Fibroblast of lung (primary cell): ENCODE measurements around the gene IFNL1. TPM values are rescaled to one million over a fixed set of nuclear protein-coding genes. Genes with fewer than 3 reads are reported as not detected.

Experiments used
- DNase-seq, 2 donors: peaks; one replicate each; pipeline versions ENCODE4 v3.0.0 to v3.0.0-alpha.2; 2010; ENCODE audit warnings: low read depth in 2 of 2
- H2AFZ ChIP-seq: 2 replicates; pipeline ENCODE4 v1.5.1; 2012; ENCODE audit warnings: low read length, control low read depth, inconsistent platforms
- H3K27ac ChIP-seq: 2 replicates; pipeline ENCODE4 v1.5.1; 2011; ENCODE audit warnings: low read length, control low read depth; ENCODE audit not compliant: insufficient read depth
- H3K27me3 ChIP-seq: 2 replicates; pipeline ENCODE4 v1.5.1; 2011; ENCODE audit warnings: mild to moderate bottlenecking, low read length; ENCODE audit not compliant: control insufficient read depth, insufficient read depth
- H3K36me3 ChIP-seq: 2 replicates; pipeline ENCODE4 v1.5.1; 2011; ENCODE audit warnings: low read length; ENCODE audit not compliant: control insufficient read depth, insufficient read depth
- H3K4me1 ChIP-seq: 2 replicates; pipeline ENCODE4 v1.5.1; 2011; ENCODE audit warnings: low read length; ENCODE audit not compliant: control insufficient read depth, insufficient read depth; ENCODE audit errors: extremely low read depth
- H3K4me2 ChIP-seq: 2 replicates; pipeline ENCODE4 v1.5.1; 2011; ENCODE audit warnings: low read length, control low read depth; ENCODE audit not compliant: insufficient read depth; ENCODE audit errors: extremely low read depth
- H3K4me3 ChIP-seq, 4 experiments: fragments of 200-600 bp in 1 of 4; sonication (generic) in 1 of 4; replicated peaks in 1 of 4; 2 replicates each; pipeline ENCODE4 v1.5.1; 2011 to 2016; ENCODE audit warnings: low read length in 4 of 4, low read depth in 3 of 4, mild to moderate bottlenecking in 3 of 4, control low read depth in 2 of 4, inconsistent platforms in 1 of 4, mixed read lengths in 1 of 4; ENCODE audit not compliant: insufficient read depth in 1 of 4; ENCODE audit errors: control extremely low read depth in 1 of 4
- H3K79me2 ChIP-seq: 2 replicates; pipeline ENCODE4 v1.5.1; 2012; ENCODE audit warnings: mild to moderate bottlenecking, low read length, inconsistent platforms; ENCODE audit not compliant: control insufficient read depth, insufficient read depth
- H3K9ac ChIP-seq: 2 replicates; pipeline ENCODE4 v1.5.1; 2011; ENCODE audit warnings: mild to moderate bottlenecking, low read length, control low read depth; ENCODE audit not compliant: insufficient read depth
- H3K9me3 ChIP-seq: 2 replicates; pipeline ENCODE4 v1.5.1; 2012; ENCODE audit warnings: low read depth, low read length; ENCODE audit not compliant: control insufficient read depth, insufficient read depth
- H4K20me1 ChIP-seq: 2 replicates; pipeline ENCODE4 v1.5.1; 2011; ENCODE audit warnings: low read length; ENCODE audit not compliant: control insufficient read depth, insufficient read depth; ENCODE audit errors: extremely low read depth
- EZH2 ChIP-seq: IDR thresholded peaks from 2 replicates; pipeline ENCODE4 v1.5.1; 2012; ENCODE audit warnings: low read length, control low read depth, mild to moderate bottlenecking; ENCODE audit errors: missing control alignments
- polyA plus RNA-seq, 2 donors: library from polyadenylated mRNA; depleted of rRNA in 1 of 2; stranded (reverse) in 1 of 2; unstranded in 1 of 2; fragments of >200 nt; gene quantifications; 2 replicates each; pipeline ENCODE4 v1.2.1, GENCODE V29; 2011 to 2012; ENCODE audit warnings: missing spikeins in 1 of 2
- total RNA-seq: library from RNA; depleted of rRNA; stranded (reverse); fragments of >200 nt; gene quantifications from 2 replicates; pipeline ENCODE4 v1.2.1, GENCODE V29; 2014
- TF ChIP-seq, protein P1 (sequence below), 2 donors: IDR thresholded peaks in 1 of 2; conservative IDR thresholded peaks in 1 of 2; 1 replicate in 1 of 2; 2 replicates in 1 of 2; pipeline ENCODE4 v1.5.1; 2011 to 2012; ENCODE audit warnings: low read length in 2 of 2, control low read depth in 1 of 2, inconsistent platforms in 1 of 2, low read depth in 1 of 2, mild to moderate bottlenecking in 1 of 2

Gene IFNL1
- total and polyA plus RNA-seq, 2 donors (not counting 1 experiment from before 2014, with no cell fraction given) = not detected

DNA sequence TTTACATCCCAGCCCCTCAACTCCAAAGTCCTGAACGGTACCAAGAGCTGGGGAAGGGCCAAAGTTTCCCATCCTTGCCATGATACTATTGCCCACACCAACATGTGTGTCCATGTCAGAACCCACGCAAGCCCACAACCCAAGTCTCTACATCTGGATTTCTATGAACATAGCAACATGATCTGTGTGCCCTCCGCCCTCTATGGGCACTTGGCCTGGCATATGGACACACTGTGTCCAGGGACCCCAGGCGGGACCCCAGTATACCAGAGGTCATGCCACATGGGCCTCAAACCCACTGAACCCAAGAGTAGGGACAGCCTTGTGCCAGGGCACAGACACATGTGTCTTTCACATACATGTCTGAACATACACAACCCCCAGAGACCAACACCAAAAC is 22.5 kb downstream of the IFNL1 start:
- Histone ChIP-seq H3K27me3 (peaks cover 18% of the 10 kb centered on the region), H4K20me1 (no peaks in the 10 kb centered on the region), H3K27ac (no peak overlapping the region), H3K4me2 (no peak overlapping the region), H3K4me3 (no peak overlapping the region), H3K36me3 (no peaks in the 10 kb centered on the region), H3K79me2 (no peaks in the 10 kb centered on the region), H2AFZ (no peak overlapping the region), H3K9me3 (no peaks in the 10 kb centered on the region), H3K9ac (no peak overlapping the region), H3K4me1 (no peaks in the 10 kb centered on the region)
- TF ChIP-seq, protein P1, sequence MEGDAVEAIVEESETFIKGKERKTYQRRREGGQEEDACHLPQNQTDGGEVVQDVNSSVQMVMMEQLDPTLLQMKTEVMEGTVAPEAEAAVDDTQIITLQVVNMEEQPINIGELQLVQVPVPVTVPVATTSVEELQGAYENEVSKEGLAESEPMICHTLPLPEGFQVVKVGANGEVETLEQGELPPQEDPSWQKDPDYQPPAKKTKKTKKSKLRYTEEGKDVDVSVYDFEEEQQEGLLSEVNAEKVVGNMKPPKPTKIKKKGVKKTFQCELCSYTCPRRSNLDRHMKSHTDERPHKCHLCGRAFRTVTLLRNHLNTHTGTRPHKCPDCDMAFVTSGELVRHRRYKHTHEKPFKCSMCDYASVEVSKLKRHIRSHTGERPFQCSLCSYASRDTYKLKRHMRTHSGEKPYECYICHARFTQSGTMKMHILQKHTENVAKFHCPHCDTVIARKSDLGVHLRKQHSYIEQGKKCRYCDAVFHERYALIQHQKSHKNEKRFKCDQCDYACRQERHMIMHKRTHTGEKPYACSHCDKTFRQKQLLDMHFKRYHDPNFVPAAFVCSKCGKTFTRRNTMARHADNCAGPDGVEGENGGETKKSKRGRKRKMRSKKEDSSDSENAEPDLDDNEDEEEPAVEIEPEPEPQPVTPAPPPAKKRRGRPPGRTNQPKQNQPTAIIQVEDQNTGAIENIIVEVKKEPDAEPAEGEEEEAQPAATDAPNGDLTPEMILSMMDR (conservative IDR thresholded peaks at IDR 0.05 in 1 of 2, IDR thresholded peaks at IDR 0.05 in 1 of 2; ENCODE audit: low read depth in 1 of 2, low read length in 2 of 2) = no peak
- TF ChIP-seq EZH2 = no peak
- no peak for DNase-seq

DNA sequence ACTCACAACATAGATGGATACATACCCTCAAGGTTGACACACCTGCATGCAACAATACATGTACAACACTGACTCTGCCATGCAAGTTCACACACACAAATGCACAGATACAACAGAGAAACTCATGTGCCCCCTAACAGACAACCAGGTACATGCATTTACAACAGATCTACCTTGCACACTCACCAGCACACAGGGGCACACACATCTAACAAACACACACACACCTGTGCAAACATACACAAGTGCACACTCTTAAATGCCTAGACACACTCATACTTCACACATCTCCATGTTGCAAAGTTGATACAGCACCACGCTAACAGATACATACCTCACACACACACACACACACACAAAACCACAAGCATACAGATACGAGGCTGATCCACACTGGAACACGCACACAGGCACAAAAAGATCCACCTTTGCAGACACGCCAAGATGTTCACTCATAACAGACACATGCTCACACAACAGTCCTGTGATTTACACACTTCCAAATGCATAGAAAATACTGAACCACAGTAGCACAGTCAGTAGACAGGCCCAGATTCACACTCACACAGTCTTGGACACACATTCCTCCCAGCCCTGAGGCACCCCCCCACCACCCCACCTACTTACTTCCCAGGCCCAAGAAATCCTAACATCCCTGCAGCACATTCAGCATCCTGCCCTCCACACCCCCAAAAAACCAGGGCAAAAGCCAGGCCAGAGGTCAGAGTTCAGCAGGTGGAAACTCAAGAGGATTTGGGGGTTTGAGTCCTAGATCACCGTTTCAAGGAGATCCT is 23.1 kb downstream of the IFNL1 start:
- Histone ChIP-seq H3K27me3 (peaks cover 18% of the 10 kb centered on the region), H3K4me2 (no peak overlapping the region), H2AFZ (no peak overlapping the region), H3K27ac (no peak overlapping the region), H3K79me2 (no peaks in the 10 kb centered on the region), H4K20me1 (no peaks in the 10 kb centered on the region), H3K4me3 (no peak overlapping the region), H3K9me3 (no peaks in the 10 kb centered on the region), H3K9ac (no peak overlapping the region), H3K4me1 (no peaks in the 10 kb centered on the region), H3K36me3 (no peaks in the 10 kb centered on the region)
- no peak for DNase-seq
- TF ChIP-seq, protein P1 (conservative IDR thresholded peaks at IDR 0.05 in 1 of 2, IDR thresholded peaks at IDR 0.05 in 1 of 2; ENCODE audit: low read depth in 1 of 2, low read length in 2 of 2) = no peak
- no peak for TF ChIP-seq EZH2

DNA sequence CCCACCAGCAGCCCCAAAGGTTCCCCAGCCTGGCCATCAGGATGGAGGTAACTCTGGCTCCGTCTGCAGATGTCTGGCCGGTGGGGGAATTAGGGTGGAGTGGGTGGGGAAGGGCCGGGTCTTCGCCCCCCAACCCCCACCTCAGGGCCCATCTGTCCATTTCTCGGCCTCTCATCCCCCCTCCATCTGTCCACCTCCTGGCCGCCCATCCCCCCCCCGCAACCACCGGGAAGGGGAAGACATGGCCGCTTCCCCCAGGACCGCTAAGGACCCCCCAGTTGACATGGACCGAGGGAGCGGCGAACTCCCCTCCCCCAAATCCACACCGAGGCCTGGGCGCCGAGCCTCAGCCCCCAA is 23.7 kb downstream of the IFNL1 start:
- Histone ChIP-seq H3K9ac (no peak overlapping the region), H3K27ac (no peak overlapping the region), H3K27me3 (peaks cover 18% of the 10 kb centered on the region), H3K4me1 (no peaks in the 10 kb centered on the region), H4K20me1 (no peaks in the 10 kb centered on the region), H2AFZ (no peak overlapping the region), H3K36me3 (no peaks in the 10 kb centered on the region), H3K4me3 (peak overlapping the region in 2 of 4 experiments; percentile 49 to 50), H3K4me2 (peak overlapping the region; percentile 46), H3K79me2 (no peaks in the 10 kb centered on the region), H3K9me3 (no peaks in the 10 kb centered on the region)
- DNase-seq = no peak
- TF ChIP-seq, protein P1 (conservative IDR thresholded peaks at IDR 0.05 in 1 of 2, IDR thresholded peaks at IDR 0.05 in 1 of 2; ENCODE audit: low read depth in 1 of 2, low read length in 2 of 2) = no peak
- TF ChIP-seq EZH2 = no peak
